Calu3 (cell line): ENCODE data around the gene TNRC6A. TPM values are rescaled to one million over a fixed set of nuclear protein-coding genes. Genes with fewer than 3 reads are reported as not detected.
A peak's percentile ranks its signal among the peaks of the same experiment; 100 is the strongest.

Experiments used
- BruUV-seq: library from RNA; stranded (reverse); fragments of 400-500 nt; replicated peaks from 2 replicates; lab custom pipeline; 2021; lab: Mats Ljungman, UMichigan
- CTCF ChIA-PET: fragments of 300-600 bp; sonication (Branson Sonifier 250); formaldehyde crosslinking; loops from one replicate; lab custom pipeline; 2022; ENCODE audit warnings: antibody characterized with exemption; lab: Charles Lee
- DNase-seq: peaks from one replicate; pipeline ENCODE4 v3.0.0; 2022
- H3K27ac Mint-ChIP-seq: one replicate; pipeline ENCODE4 v1.8.0; 2022; ENCODE audit warnings: mixed read lengths; ENCODE audit not compliant: unreplicated experiment
- H3K27me3 Mint-ChIP-seq: one replicate; pipeline ENCODE4 v1.8.0; 2022; ENCODE audit warnings: mixed read lengths; ENCODE audit not compliant: unreplicated experiment
- H3K36me3 Mint-ChIP-seq: one replicate; pipeline ENCODE4 v1.8.0; 2022; ENCODE audit warnings: mild to moderate bottlenecking, moderate library complexity, mixed read lengths; ENCODE audit not compliant: insufficient read depth, unreplicated experiment
- H3K4me1 Mint-ChIP-seq: one replicate; pipeline ENCODE4 v1.8.0; 2022; ENCODE audit warnings: mild to moderate bottlenecking, low read depth, mixed read lengths; ENCODE audit not compliant: unreplicated experiment
- H3K4me3 Mint-ChIP-seq: one replicate; pipeline ENCODE4 v1.8.0; 2022; ENCODE audit warnings: mild to moderate bottlenecking, low read depth, moderate library complexity, mixed read lengths; ENCODE audit not compliant: unreplicated experiment
- H3K9me3 Mint-ChIP-seq: one replicate; pipeline ENCODE4 v1.8.0; 2022; ENCODE audit warnings: low read depth, mixed read lengths; ENCODE audit not compliant: unreplicated experiment
- CTCF ChIP-seq: fragments of 200-600 bp; IDR thresholded peaks from one replicate; pipeline ENCODE4 v1.8.0; 2022; ENCODE audit warnings: antibody characterized with exemption; ENCODE audit not compliant: unreplicated experiment
- intact Hi-C: fragments of 100-400 bp; cut with micrococcal nuclease; formaldehyde crosslinking; loops from one replicate; pipeline ENCODE4 v1.10.0; 2022; ENCODE audit not compliant: unreplicated experiment
- total RNA-seq: library from RNA; stranded (reverse); gene quantifications from 2 replicates; pipeline ENCODE4 v1.2.3, GENCODE V29; 2022

The TNRC6A gene
- total RNA-seq, 1 experiment from 2014 or later = 60.1 TPM

GRCh38 chr16:24776501-24777220 lies 47.2 kb downstream of the TNRC6A start:
- no peak for TF ChIP-seq CTCF
- Mint-ChIP-seq H3K9me3 (no peaks in the 10 kb centered on the region), H3K4me1 (no peaks in the 10 kb centered on the region), H3K36me3 (peaks cover 43% of the 10 kb centered on the region), H3K4me3 (no peak overlapping the region), H3K27ac (peak overlapping the region; percentile 46), H3K27me3 (no peaks in the 10 kb centered on the region)
- CTCF ChIA-PET = interaction anchor here (0.6 kb wide), 1 partner anchor 31 kb away, joined by 3 read pairs; no protein-coding TSS in a partner anchor
- no TSS peak for BruUV-seq
- DNase-seq = no peak
- intact Hi-C loops = no loop called here

- Mint-ChIP-seq H3K27ac (peak overlapping the region; percentile 46), H3K36me3 (peaks cover 54% of the 10 kb centered on the region), H3K4me3 (no peak overlapping the region), H3K9me3 (no peaks in the 10 kb centered on the region), H3K4me1 (peaks cover 5% of the 10 kb centered on the region), H3K27me3 (no peaks in the 10 kb centered on the region)
- DNase-seq = no peak
- intact Hi-C loops = no loop called here
- CTCF ChIA-PET = no interaction called here
- no peak for TF ChIP-seq CTCF
- BruUV-seq = no TSS peak
These were observed 49.2 kb downstream of the TNRC6A start for GRCh38 chr16:24778671-24779070.

- Mint-ChIP-seq H3K27me3 (no peaks in the 10 kb centered on the region), H3K9me3 (no peaks in the 10 kb centered on the region), H3K4me3 (no peak overlapping the region), H3K27ac (no peak overlapping the region), H3K36me3 (peaks cover 66% of the 10 kb centered on the region), H3K4me1 (peaks cover 18% of the 10 kb centered on the region)
- CTCF ChIA-PET = no interaction called here
- no peak for DNase-seq
- TF ChIP-seq CTCF = no peak
- intact Hi-C loops = no loop called here
- BruUV-seq = no TSS peak
These were observed 51.8 kb downstream of the TNRC6A start for GRCh38 chr16:24781256-24781655.

- peak; percentile 18 for DNase-seq
- Mint-ChIP-seq H3K4me3 (no peak overlapping the region), H3K27ac (no peak overlapping the region), H3K4me1 (peaks cover 18% of the 10 kb centered on the region), H3K36me3 (peaks cover 51% of the 10 kb centered on the region), H3K9me3 (no peaks in the 10 kb centered on the region), H3K27me3 (no peaks in the 10 kb centered on the region)
- intact Hi-C loops = no loop called here
- TF ChIP-seq CTCF = no peak
- BruUV-seq = no TSS peak
- CTCF ChIA-PET = interaction anchor here (0.6 to 0.7 kb wide), 2 partner anchors 17 to 206 kb away, joined by 3 to 5 read pairs; no protein-coding TSS in a partner anchor
These were observed 54.7 kb downstream of the TNRC6A start for GRCh38 chr16:24784121-24784520.
